HG03571 (cell line): ENCODE results near the gene SSH2.
A peak's percentile ranks its signal among the peaks of the same experiment; 100 is the strongest.

Experiments used
- ATAC-seq: cut with Tn5 transposase; IDR thresholded peaks from one replicate; pipeline ENCODE4 v1.9.1; 2021; ENCODE audit not compliant: unreplicated experiment

Gene SSH2

DNA sequence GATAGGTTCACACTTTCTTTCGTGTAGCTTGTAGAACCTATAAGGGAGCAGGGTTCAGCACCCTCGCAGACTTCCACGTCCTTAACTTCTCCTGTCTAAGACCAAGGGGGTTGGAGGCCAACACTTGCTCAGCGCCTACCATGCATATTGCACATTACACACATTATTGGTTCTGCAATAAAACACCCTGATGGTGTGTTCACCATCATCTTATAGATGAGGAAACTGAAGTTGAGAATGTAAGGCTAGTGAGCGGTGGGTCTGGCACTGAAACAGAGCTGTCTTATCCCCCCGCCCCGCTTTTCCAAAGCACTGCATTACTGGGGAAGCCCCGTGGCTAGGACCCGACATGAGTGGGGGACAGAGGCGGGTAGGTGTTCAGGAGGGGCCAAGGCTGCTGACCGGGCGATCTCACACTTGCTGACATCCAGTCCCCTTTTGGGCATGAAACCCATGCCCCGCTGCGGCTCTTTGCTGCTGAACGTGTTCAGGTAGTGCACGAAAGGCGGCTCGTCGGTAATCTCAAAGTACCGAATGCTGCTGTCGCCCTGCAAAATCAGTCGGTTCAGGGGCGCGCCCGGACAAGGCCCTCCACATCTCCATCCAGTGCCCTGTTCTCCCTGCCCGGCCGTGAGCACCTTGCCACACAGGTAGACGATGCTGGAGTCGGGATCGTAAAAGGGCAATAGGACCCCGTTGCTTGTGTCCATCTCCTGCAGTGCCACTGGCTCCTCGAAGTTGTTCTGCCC lies 313.6 kb downstream of the SSH2 start:
- ATAC-seq: no peak

DNA sequence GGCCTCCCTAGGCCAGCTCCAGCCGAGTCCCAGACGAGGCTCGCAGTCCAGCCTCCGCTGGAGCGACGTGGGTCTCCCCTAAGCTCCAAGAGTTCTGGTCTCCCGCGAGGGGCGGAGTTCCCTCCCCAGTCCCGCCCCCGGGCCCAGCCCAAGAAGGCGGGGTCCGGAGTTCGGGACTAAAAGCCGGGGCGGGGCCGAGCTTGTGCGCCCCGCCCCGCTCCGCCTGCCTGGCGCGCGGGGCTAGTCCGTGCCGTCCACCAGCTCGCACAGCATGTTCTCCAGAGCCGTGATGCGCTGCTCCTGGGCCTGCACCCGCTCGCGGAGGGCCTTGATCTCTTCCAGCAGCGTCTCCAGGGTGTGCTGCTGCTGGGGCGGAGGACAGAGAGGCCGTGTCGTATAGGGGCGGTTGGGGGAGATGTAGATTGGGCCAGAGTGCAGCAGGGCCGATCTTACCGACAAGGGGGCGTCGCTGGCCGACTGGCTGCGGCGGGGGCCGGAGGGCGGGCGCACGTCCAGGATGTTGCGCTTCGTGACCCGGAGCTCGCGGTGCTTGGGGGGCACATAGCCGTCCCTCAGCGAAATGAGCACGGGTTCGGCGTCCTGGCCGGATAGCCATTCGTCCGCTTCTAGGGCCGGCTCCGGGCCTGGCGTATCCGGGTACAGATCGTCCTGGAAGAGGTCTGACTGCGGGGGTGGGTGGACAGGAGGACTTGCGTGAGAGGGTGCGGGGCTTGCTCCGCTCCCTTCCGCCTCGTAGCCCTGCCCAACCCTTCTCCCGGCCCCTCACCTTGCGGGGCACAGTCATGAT lies 314.3 kb downstream of the SSH2 start:
- ATAC-seq: peak; percentile 37

DNA sequence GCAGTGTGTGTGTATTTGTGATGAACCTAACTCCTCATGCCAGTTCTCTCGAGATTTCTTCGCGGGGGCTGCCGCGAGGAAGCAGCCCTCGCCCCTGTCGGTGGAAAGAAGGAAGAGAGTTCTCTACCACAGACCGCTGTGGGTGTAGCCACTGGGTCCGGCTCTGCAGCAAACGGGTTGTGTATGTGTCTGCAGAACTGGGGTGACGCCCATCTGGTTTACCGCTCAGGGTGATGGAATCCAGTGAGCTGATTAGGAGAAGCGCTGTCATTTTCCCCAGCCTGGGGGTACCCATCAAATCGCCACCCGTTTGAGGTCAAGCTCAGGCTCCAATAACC lies 315.0 kb downstream of the SSH2 start:
- no peak for ATAC-seq

DNA sequence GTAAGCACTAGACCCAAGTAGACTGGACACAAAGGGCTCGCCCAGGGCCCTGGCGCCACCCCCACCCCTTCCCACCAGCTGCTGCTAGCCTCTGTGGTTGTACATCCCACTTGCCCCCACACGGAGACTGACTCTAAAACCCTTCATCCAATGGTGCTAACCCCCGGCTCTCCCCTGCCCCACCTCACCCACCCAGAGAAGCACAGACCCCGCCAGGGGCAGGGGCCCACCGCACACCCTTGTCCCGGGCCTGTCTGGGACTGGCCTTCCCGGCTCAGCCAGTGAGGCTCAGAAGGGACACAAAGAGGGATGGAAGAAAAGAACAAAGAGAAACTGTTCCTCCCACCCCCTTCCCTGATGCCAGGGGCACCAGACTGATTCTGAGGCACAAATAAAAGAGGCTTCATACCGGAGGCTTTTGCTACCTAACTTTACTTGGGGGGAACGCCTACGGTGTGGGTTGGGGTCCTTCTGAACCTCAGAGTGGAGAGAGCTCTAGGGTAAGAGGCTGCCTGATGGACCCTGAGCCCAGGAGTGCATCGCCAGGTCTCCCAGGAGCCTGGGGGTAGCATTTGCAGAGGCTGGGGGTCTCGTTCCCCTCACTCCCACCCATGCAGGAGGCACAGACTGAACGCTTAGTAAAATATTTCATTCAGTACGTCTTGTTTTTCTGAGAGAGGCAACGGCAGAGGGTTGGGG lies 315.5 kb downstream of the SSH2 start:
- no peak for ATAC-seq

DNA sequence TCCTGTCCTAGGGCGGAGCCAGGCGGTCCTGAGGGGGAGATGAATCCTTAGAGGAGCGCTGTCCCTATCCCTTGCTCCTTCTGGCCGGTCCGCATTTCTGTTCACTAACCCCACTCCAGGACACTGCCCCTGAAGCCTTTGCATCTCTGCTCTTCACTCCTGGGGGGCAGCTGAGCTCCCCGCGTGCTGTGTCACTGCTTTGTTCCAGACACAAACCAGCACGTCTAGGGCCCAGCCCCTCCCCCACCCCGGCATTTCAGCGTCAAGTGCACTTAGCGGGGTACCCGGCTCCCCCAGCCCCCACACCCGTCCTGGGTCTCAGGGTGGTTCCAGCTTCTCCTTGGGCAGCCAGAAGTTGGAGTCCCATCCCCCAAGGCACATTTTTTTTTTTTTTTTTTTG lies 316.2 kb downstream of the SSH2 start:
- no peak for ATAC-seq

DNA sequence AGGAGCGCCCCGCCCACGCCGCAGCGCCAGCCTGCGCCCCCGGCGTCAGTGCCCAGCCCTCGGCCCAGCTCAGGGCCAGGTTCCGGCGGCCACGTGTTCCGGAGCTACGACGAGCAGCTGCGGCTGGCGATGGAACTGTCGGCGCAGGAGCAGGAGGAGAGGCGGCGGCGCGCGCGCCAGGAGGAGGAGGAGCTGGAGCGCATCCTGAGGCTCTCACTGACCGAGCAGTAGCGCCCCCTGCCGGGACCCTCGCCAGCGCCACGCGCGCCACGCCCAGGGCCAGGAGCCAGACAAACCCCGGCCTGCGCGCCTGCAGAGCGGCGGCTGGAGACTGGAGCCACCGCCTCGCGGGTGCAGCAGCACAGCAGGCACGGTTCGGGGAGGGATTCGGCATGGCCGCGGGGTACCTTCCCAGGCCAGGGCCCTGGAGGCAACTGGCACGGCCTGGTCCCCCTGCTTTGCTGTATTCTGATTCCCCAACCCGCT lies 316.6 kb downstream of the SSH2 start:
- peak; percentile 33 for ATAC-seq

DNA sequence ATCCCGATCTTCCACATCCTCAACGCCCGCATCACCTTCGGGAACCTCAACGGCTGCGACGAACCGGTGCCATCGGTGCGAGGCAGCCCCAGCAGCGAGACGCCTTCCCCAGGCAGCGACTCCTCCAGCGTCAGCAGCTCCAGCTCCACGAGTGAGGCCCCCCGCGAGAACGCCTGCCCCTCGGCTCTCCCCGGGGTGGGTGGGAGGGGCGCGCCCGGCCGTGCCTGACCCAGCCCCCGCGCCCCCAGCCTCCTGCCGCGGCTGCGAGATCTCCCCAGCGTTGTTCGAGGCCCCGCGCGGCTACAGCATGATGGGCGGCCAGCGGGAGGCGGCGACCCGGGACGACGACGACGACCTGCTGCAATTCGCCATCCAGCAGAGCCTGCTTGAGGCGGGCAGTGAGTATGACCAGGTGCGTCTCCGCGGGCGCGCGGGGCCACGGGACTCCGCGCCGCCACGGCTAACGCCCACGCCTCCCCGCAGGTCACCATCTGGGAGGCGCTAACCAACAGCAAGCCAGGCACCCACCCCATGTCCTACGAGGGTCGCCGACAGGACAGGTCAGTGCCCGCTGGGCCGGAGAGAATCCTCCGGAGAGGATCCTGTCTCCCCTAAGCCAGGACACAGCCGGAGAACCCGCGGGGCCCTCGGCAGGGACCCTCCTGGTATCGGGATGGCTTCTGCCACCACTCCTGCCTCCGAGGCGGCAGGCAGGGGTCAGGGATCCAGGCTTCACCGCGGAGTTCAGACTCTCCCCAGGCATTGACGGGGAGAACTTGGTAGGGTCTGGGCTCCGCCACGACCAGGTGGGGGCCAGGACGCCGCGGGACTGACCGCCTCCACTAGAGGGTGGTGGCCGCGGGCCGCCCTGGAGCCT lies 317.4 kb downstream of the SSH2 start:
- no peak for ATAC-seq

DNA sequence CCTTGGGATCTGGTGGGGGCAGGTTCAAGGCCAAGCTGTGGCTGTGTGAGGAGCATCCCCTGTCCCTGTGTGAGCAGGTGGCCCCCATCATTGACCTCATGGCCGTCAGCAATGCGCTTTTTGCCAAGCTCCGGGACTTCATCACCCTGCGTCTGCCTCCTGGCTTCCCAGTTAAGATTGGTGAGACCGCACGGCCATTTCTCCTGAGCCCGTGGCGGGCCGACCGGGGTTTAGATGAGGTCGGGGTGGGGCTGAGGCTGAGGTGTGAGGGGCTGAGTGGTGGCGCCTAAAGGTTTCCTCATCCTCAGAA lies 318.0 kb downstream of the SSH2 start:
- no peak for ATAC-seq

DNA sequence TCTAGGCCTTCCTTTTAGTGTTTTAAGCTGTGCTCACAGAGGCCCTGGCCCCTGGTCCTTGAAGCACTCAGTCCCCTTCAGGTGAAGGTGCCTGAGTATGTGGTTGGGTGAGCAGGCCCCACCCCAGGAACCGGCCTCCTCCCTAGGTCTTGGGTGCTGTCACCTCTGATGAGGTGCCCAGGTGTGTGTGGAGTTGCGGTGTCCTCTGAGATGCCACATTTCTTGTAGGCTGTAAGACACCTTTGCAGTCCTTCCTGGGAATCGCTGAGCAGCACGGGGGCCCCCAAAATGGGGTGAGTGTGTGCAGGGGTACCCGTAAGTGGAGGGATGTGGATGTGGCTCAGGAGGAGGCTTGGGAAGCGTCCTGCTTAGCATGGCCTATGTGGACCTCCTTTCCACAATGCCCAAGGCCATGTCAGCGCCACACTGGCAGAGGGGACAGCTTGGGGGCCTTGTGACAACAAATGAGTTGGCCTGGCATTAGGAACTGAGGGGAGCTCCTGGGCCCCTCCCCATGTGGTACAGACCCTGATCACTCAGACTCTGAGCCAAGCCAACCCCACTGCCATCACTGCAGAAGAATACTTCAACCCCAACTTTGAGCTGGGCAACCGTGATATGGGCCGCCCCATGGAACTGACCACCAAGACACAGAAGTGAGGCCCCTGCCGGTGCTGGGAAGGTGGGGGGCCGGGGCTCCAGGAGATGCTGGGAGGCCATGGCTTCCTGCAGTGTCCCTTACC lies 318.5 kb downstream of the SSH2 start:
- no peak for ATAC-seq

DNA sequence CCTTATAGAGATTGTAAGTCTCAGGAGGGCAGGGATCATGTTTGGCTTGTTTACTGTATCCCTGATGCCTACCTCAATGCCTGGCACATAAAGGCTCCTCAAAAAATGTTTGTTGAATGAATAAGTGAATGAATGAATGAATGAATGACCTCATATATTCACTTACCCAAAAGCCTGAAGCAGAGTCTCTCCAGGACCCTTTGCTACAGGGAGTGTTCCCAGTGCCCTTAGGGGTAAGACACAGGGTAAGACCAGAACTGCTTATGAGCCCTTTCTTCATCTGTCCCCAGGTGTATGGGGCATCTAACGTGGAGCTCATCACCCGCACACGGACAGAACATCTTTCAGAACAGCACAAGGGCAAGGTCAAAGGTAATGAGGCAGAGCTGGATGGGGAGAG lies 319.6 kb downstream of the SSH2 start:
- no peak for ATAC-seq

DNA sequence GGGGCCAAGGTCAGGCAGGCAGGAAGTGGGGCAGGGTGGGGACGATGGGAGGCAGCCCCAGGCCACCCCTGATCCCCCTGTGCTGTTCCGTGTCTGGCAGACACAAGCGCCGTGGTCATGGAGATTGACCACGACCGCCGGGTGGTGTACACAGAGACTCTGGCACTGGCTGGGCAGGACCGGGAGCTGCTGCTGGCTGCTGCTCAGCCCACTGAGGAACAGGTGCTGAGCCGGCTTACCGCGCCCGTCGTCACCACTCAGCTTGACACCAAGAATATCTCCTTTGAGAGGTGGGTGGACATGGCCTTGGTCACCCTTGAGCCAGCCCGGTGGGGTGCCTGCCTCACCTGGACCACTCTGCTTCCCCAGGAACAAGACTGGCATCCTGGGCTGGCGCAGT lies 321.0 kb downstream of the SSH2 start:
- no peak for ATAC-seq

DNA sequence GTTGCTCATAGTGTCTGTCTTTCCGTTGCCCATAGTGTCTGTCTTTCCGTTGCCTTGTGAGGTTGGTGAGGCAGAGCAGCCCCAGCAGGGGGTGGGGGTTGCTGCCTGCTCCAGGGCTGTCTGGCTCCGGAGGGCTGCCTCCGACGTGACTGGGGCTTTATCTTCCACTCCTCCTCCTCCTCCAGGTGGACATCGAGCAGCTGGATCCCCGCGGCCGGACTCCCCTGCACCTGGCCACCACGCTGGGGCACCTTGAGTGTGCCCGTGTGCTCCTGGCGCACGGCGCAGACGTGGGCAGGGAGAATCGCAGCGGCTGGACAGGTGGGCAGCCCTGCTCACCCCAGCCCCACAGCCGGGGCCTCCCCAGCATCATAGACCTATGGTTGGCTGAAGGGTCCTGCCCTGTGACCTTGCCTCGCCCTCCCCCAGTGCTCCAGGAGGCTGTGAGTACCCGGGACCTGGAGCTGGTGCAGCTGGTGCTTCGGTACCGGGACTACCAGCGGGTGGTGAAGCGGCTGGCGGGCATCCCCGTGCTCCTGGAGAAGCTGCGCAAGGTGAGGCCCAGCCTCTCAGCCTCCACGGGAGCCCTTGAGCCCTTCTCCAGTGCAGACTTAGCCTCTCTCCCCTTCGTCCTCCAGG lies 322.4 kb downstream of the SSH2 start:
- ATAC-seq: no peak

DNA sequence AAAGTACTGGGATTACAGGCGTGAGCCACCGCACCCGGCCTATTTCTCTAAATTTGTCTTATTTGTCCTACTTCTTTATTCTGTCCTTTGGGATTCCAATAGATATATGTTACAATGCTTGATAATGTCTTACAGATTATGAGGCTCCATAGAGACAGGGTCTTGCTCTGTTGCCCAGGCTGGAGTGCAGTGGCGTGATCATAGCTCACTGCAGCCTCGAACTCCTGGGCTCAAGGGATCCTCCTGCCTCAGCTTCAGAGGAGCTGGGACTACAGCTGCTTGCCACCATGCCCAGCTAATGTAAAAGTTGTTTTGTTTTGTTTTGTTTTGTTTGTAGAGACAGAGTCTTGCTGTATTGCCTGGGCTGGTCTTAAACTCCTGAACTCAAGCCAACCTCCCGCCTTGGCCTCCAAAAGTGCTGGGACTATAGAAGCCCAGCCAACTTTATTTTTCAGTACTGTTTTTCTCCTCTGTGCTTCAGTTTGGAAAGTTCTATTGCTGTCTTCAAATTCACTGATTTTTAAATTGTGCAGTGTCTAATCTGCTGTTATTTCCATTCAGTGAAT lies 326.8 kb downstream of the SSH2 start:
- no peak for ATAC-seq

DNA sequence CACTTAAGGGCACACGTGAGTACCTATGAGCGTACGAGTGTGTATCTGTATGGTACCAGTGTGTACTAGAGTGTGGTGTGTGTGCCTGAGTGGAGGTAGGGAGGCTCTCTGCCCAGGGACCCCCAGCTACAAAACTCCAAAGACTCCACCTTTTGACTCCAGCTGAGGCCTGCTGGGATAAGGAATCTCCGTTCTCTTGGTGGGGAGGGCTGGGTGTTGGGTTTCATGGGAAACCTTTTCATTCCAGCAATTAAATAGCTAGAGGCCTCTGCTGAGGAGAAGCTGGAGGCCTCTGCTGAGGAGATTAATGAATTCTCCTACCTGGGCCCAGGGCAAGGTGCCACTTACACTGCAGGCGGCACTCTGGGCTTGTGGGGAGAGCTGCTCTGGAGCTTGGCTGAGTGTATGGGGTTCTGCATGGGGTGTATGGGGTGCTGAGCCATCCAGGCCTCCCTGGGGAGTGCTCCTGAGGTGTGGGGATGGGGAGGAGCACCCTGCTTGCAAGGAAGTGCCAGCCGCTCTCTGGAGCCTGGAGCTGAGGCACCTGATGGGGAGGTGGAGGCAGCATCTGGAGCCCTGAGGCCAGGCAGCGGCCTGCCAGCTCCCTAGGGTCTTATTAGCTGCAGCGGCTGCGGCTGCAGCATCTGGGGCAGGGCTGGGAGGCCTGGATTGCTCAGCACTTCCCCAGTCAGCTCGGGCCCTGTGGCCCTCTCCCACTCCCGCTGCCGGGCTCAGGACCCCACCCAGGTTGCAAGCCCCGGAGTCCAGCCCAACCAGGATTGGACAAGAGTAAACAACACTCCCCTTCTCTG lies 332.5 kb downstream of the SSH2 start:
- no peak for ATAC-seq

DNA sequence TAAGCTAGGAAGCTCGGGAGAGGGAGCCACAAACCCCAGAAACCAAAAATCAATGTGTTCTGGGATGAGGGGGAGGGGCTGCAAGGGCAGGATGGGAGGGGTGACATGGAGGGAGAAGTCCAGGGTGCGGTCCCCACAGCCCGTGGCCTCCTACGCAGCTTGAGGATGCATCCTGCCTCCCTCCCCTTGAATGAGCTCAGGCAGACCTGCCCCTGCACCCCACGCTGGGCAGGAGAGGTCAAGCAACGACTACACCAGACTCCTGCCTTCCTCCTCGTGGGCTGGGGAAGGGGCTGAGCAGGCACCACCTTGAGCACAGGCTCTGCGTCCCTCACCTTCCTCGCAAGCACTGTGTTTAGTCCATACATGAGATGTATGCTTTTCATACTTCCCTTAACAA lies 333.2 kb downstream of the SSH2 start:
- ATAC-seq: no peak

DNA sequence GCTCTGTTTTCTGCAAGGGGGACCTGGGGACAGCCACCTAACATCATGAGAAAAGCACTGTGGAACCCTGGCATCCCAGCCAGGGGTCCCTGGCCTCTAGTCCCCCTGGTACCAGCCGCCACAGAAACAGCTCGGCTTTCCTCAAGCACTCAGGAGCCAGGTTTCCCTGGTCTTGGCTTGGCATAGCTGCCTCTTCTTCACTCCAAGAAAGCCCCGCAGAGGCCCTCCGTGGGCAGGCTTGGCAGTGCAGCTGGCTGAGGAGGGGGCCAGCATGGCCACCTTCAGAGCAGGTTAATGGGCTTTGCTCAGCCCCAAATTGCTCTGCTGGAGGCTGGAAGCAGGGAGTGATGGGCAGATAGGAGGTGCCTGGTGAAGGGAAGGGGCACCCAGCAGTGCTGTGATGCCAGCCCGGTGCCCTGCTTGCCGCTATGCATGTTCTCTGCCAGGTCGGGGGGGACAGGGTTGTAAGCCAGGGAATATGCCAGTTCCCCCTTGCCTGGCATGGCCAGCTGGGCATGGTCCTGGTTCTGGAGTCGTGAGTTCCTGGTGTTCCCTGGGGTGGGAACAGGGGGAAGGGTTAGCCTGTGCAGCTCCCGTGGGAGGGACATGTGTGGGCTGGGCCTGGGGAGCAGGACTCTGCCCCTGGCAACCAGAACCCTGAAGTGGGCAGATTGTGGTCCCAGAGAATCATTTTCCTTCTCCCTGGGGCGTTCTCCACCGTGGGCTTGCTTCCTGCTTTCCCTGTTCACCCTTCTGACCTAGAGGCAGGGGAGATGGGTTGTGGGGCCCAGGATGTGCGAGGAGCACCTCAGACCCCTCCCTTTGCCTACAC lies 333.9 kb downstream of the SSH2 start:
- no peak for ATAC-seq

DNA sequence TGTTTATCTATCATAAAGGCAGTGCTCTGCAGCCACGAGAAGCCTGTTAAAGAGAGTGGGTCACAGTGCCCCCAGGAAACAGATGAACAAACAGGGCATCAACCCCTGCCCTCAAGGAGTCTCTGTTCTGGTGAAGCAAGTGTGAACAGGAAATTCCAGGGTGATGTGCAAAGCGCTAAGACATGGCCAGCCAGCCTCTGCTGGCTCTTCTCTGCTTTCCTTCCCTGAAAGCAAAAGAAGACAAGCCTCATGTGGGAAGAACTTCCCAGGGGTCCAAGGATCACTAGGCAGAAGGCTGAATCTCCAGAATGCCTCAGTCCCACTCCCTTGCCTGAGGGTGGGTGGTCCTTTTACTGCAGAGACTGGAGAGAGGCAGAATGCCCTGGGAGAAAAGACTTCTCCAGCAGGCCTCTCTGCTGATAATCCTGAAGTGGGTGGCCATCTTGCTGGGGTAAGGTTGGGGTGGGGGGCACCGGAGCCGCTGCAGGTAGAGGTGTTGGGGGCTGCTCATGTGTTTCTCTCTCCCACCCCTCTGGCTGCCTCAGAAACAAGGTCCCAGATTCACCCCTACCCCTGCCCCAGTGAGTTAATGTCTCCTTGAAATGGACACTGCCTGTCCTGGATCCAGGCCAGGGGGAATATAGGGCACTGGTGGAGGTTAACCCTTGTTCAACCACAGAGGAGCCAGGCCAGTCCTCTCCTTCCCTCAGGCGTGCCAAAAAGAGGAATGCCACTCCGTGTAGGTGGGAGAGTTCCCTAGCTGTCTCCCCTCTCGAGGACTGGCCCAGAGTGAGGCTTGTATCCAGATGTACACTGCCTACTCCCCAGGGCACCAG lies 334.7 kb downstream of the SSH2 start:
- no peak for ATAC-seq
